Head of caudate nucleus (tissue), 42 donors: ENCODE measurements around the gene CELF4.

ENCODE experiments used
- DNase-seq, 42 donors: peaks; one replicate each; pipeline versions ENCODE4 v3.0.0 to v3.0.0-alpha.2; 2020 to 2021; ENCODE audit warnings: mixed read lengths in 7 of 42
- intact Hi-C: fragments of 100-400 bp; cut with DNase I; formaldehyde crosslinking; loops from one replicate; pipeline ENCODE4 v1.15.0; 2022

The CELF4 gene

GRCh38 chr18:37551846-37552245 lies 13.8 kb downstream of the CELF4 start:
- intact Hi-C loops, result no loop called here

GRCh38 chr18:37551249-37551648 lies 14.3 kb downstream of the CELF4 start:
- DNase-seq, result no peak
- intact Hi-C loops, result no loop called here

More at GRCh38 chr18:37551846-37552245, 13.8 kb downstream of the CELF4 start:
- DNase-seq, result no peak

DNA sequence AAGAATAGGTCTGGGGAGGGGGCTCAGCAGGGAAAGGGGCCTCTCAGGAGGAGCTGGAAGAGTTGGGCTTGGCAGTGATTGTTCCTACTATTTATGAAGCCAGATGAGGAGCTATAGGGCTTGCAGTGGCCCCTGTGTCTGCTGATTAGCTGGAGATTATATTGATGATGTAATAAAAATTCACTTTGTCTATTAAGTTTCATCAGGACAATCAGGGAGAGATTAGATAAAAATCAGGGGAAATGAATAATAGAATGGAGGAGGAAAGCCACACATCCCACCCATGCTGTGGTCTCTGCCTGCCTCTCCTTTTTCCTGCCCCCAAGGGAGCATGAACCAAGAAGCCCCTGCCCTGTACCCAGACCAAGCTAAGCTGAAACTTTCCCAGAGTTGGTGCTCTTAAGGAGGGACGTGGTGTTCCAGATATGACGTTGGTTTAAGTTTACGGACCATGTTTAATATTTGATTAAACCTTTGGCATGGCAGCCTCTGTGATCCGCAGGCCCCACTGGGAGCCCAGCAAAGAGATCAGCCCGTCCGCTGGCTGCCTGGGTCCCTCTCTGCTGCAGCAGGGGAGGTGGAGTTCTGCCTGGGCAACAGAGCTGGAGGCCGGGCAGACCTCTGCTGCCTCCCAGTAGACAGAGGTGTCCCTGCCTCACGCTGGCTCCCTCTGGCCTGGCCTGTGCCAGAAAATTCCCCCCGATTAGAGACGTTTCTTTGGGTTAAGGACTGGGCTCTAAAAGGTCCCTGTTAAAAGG lies 15.3 kb downstream of the CELF4 start:
- intact Hi-C loops, result no loop called here
- DNase-seq, result no peak

GRCh38 chr18:37548679-37549289 lies 16.8 kb downstream of the CELF4 start:
- intact Hi-C loops, result no loop called here

GRCh38 chr18:37547196-37547827 lies 18.3 kb downstream of the CELF4 start:
- intact Hi-C loops, result no loop called here
- DNase-seq, result no peak

More at GRCh38 chr18:37548679-37549289, 16.8 kb downstream of the CELF4 start:
- DNase-seq, result no peak

DNA sequence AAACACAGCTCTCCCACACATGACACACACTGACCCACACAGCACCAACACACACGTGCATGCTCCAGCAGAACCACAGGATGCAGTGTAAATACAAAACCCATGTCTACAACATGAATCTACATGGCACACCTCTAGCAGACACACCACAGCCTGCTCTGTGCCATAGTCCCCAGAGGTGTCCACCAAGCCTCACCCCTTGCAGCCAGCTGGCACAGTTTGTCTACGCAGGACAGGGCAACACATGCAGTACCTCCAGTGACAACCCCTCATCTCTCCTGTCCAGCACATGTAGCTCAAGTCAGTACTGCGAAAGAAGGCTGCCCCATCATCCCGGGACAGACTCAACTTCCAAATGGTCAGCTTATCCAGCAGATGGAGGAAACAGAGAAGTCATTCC lies 18.9 kb downstream of the CELF4 start:
- no peak for DNase-seq
- intact Hi-C loops, result no loop called here

DNA sequence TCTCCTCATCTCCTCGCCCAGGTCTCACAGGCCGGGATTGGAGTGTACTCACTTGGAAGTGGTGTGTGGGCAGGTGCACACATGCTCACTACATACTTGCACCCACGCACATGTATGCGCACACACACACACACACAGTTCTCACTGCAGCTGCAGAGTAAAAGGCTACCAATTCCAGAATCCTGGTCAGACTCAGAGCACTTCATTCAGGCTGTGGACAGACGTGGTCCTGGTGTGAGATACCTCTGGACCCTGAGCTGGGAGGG lies 19.4 kb downstream of the CELF4 start:
- peak in 17 of 42 donors; percentile 25 to 77 (median 41) for DNase-seq
- intact Hi-C loops, result no loop called here

- no peak for DNase-seq
- intact Hi-C loops, result no loop called here
These were observed 19.9 kb downstream of the CELF4 start for GRCh38 chr18:37545461-37546271.

DNA sequence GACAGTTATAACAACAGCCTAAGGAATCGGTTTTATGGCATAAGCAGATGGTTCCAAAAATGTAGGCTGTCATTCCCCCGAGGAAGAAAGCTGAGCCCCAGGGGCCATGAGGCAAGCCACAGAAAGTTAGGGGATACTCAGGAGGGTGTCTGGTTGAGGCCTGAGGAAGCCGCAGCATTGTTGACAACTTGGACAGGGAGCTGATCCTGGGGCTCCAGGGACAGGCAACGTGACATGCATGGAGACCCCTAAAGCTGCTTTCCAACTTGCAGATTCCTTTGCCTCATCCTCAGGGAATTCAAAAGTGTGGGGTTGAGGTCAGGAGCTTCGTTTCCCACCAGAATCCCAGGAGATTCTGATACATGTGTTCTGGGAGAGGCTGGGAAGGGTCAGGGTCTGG lies 20.9 kb downstream of the CELF4 start:
- DNase-seq, result no peak
- intact Hi-C loops, result no loop called here

- no peak for DNase-seq
- intact Hi-C loops, result no loop called here
These were observed 21.4 kb downstream of the CELF4 start for GRCh38 chr18:37544217-37544616.

DNA sequence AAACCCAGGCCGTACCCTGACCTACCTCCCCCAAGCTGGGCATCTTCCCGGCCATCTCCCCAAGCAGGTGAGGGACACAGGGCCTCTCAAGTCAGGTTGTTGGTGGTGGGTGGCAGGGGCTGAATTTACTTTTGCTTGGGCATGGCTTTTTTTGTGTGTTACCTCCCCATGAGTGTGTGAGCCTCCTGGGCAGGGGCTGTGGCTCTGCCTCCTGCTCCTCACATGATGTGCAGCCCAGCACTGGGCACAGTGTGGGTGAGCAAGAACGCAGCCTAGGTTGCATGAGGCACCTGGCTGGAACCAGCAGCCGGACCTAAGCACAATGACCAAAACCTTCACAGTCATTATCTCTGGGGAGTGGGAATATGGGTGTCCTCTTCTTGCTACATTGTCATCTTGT lies 22.3 kb downstream of the CELF4 start:
- DNase-seq, result no peak
- intact Hi-C loops, result no loop called here

DNA sequence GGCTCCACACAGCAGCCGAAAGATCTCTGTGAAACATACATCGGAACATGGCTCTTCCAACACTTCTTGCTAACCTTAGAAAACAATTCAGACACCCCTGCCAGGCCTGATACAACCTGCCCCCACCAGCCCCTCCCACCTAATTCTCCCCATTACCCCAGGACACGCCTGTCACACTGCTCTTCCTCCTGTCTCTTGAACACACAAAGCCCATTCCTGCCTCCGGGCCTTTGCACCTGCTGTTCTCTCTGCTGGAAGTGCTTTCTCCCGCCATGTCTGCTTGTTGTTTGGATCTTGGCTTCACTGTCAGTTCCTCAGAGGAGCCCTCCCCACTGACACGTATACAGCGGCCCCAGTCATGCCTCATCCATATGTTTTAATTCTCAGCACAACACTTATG lies 24.1 kb downstream of the CELF4 start:
- intact Hi-C loops, result no loop called here
- no peak for DNase-seq

- intact Hi-C loops, result no loop called here
- peak in 13 of 42 donors; percentile 25 to 68 (median 39) for DNase-seq
These were observed 25.0 kb downstream of the CELF4 start for GRCh38 chr18:37540424-37541138.

GRCh38 chr18:37539236-37539635 lies 26.4 kb downstream of the CELF4 start:
- intact Hi-C loops, result loop anchor here (2.0 kb wide), 1 partner anchor 152 kb away; no protein-coding TSS in a partner anchor
- DNase-seq, result no peak

GRCh38 chr18:37538526-37539205 lies 26.9 kb downstream of the CELF4 start:
- intact Hi-C loops, result loop anchor here (2.0 kb wide), 1 partner anchor 152 kb away; no protein-coding TSS in a partner anchor
- peak in 33 of 42 donors; percentile 27 to 84 (median 56) for DNase-seq

- DNase-seq, result peak; percentile 66 to 91 (median 80)
- intact Hi-C loops, result loop anchor here (2.0 kb wide), 1 partner anchor 151 kb away; no protein-coding TSS in a partner anchor
These were observed 27.6 kb downstream of the CELF4 start for GRCh38 chr18:37537868-37538525.

DNA sequence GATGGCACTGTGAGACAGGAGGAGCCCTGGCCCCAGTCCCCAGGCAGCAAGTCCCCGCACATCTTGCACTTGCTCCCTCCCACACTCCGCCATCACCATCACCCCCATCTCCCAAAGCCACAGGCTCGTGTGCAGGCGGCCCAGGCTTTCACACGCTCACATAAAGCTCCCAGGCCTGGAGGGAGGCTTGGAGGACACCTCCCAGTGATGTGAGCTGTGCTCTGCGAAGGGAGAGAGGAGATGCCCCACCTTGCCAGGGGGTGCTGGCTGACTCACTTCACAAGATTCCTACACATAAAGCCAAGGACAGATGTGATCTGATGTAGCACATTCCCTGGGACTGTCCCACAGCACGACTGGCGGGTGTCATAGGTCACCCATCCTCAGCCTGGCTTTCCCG lies 28.9 kb downstream of the CELF4 start:
- intact Hi-C loops, result no loop called here
- DNase-seq, result peak in 9 of 42 donors; percentile 27 to 57 (median 36)

GRCh38 chr18:37535968-37536367 lies 29.6 kb downstream of the CELF4 start:
- DNase-seq, result no peak
- intact Hi-C loops, result no loop called here
